HG03521 (cell line): ENCODE data around the gene ZNF33B.
A peak's percentile ranks its signal among the peaks of the same experiment; 100 is the strongest.
"Not testable (repeated sequence)": the region's sequence is repeated elsewhere in the genome, so short reads cannot be mapped to it uniquely, and the experiment has no call there.

Source experiments
- ATAC-seq: cut with Tn5 transposase; IDR thresholded peaks from one replicate; pipeline ENCODE4 v1.9.1; 2021; ENCODE audit warnings: mild to moderate bottlenecking, moderate library complexity; ENCODE audit not compliant: unreplicated experiment

ZNF33B gene

DNA sequence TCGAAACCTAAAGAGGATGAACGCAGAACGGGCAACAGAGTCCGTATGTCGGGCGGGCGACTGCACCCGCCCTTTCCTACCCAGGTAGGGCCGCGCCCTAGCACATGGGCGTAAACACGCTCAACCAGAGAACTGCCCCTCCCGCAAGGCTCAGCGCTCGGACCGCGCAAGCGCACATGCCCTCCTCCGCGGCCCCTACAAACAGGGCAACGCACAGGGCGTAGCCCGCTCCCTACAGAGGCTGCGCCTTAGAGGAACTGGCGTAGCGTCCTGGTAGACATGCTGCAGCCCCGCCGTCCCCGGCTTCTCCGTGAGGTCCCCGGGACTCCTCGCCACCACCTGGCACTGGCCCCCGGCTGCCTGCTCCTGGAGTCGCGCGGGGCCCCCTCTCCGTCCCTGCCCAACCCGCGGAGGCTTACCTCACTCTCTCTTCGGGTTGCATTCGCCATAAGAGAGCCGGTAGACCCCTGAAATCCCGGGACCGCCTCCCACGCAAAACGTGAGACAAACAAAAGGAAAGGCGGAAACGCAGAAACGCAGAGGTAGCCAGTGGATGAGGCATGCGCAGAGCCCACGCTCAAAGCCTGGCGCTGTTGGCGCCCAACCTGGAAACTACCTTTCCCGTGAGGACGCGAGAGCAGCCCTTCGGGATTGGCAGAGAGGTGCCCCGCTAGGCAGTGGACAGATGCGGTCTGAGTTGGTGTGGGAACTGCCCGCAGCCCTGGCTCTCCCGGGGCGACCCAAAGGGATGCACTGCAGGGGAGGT is at the start of gene ZNF33B:
ZNF33B (minus strand) TSS at position 516 of the 766 bp plus-strand sequence. CDS start 1,642 bp downstream, outside the sequence.
- ATAC-seq = peak; percentile 95

GRCh38 chr10:42684517-42684916 is 46.1 kb upstream of the ZNF33B start:
- no peak for ATAC-seq

DNA sequence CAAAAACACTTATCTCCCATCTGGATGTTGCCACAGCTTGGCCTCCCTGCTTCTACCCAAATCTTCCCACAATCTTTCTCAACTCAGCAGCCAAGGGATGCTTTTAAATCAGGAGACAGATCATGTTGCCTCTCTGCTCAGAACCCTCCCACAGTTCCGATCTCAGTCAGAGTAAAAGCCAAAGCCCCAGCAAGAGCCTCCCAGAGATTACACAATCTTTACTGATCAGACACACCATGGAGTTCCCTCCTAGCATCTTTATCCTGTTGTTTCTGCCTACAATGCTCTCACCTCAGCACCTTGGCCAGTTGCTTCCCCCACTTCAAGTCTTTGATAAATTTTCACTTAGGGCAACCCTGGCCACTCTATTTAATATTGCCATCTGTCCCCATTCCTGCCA is 41.9 kb upstream of the ZNF33B start:
- ATAC-seq = no peak

DNA sequence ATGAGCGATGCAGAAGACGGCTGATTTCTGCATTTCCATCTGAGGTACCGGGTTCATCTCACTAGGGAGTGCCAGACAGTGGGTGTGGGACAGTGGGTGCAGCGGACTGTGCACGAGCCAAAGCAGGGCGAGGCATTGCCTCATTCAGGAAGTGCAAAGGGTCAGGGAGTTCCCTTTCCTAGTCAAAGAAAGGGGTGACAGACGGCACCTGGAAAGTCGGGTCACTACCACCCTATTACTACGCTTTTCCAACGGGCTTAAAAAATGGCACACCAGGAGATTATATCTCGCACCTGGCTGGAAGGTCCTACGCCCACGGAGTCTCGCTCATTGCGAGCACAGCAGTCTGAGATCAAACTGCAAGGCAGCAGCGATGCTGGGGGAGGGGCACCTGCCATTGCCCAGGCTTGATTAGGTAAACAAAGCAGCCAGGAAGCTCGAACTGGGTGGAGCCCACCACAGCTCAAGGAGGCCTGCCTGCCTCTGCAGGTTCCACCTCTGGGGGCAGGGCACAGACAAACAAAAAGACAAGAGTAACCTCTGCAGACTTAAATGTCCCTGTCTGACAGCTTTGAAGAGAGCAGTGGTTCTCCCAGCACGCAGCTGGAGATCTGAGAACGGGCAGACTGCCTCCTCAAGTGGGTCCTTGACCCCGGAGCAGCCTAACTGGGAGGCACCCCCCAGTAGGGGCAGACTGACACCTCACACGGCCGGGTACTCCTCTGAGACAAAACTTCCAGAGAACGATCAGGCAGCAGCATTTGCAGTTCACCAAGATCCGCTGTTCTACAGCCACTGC is 27.0 kb upstream of the ZNF33B start:
- ATAC-seq = not testable (repeated sequence)

DNA sequence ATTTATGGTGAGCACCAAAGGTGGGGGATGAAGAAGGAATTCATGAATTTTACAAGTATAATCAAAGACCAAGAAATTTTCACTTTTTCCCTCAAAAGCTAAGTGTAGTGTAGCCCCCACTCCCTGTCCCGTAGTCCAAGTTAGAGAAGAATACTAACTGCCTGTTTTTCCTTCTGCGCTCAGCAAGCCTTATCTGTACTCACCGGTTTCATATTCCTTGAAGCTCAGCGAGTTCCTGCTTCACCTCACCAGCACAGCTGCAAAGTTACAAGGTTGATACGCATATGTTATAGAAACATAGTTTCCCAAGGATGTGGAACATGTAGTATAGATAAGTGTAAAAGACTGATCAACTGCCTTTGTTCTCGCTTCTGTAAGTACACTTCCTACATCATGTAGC is 16.0 kb upstream of the ZNF33B start:
- no peak for ATAC-seq

DNA sequence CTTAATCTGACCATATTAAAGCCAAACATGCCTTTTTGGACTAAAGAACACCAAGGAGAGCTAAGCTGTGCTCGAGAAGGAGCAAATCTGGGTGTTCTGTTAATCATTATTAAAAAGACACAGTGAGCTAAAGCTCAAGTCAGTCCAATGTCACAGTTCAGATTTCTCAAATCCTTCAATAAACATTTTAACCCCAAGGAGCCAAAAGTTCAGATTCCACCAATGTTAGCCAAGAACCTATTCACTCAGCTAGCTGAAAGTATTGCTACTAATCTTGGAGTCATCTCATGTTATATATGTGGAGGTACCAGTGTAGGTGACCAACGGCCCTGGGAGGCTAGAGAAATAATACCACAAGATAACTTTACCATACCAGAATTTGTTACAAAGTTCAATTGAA is 14.5 kb upstream of the ZNF33B start:
- no peak for ATAC-seq

GRCh38 chr10:42650374-42650773 is 12.0 kb upstream of the ZNF33B start:
- ATAC-seq = no peak

DNA sequence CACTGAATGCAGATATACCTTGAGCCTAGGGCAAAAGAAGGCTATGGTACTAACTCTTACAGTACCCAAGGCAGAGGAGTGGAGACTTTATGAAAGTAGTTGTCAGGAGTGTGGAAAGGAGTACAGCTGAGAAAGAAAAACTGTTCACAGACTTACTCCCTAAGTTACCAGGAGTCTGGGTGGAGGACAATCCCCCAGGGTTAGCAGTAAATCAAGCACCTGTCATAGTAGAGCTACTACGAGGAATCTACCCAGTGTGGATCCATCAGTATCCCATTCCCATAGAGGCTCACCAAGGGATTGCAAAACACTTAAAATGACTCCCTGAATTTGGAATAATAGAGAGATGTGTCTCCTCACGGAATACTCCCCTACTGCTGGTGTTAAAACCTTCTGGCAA is 10.1 kb upstream of the ZNF33B start:
- ATAC-seq = no peak

DNA sequence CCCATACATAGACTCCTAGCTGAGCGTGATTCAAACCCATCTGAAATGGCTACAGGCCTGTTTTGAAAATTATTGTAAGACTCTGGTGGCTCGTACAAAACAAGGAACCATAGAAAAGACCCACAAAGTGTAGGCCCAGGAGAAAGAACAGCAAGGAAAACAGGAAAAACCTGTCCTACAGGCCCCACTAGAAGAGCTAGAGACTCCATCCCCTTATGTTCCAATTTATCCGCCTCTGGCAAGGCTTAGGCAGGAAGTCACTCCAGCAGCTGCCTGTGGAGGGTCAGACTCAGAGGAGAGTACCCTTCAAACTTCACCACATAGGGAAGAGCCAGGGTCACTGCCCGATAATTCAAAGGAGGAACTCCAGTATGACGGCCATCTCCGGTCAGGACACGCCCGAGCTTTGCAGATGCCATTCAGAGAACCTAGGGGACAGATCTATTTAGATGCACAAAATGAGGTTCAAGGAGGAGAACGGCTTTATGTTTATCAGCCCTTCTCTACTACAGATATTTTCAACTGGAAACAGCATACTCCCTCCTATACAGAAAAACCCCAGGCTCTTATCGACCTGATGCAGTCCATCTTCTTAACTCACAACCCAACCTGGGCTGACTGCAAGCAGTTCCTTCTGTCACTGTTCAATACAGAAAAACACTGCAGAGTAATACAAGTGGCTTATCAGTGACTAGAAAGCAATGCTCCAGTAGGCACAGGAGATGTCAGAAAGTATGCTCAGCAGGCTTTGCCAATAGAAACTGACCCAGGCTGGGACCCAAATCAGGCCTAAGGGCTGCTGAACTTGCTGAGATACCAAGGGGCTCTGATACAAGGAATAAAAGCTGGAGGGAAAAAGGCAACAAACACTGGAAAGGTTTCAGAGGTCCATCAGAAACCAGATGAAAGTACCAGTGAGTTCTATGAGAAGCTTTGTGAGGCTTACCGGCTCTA is 8.6 kb upstream of the ZNF33B start:
- ATAC-seq = no peak

- ATAC-seq = no peak
Observed at GRCh38 chr10:42646214-42646613, 7.8 kb upstream of the ZNF33B start.

- ATAC-seq = no peak
Observed at GRCh38 chr10:42645516-42645915, 7.1 kb upstream of the ZNF33B start.

- ATAC-seq = no peak
Observed at GRCh38 chr10:42645103-42645502, 6.7 kb upstream of the ZNF33B start.

- ATAC-seq = no peak
Observed at GRCh38 chr10:42640610-42641229, 2.4 kb upstream of the ZNF33B start.

- ATAC-seq = no peak
Observed at GRCh38 chr10:42638821-42639270, 476 bp upstream of the ZNF33B start.

GRCh38 chr10:42637648-42638054 is 719 bp downstream of the ZNF33B start:
- no peak for ATAC-seq

- no peak for ATAC-seq
Observed at GRCh38 chr10:42637142-42637541, 1.2 kb downstream of the ZNF33B start.

- ATAC-seq = no peak
Observed at GRCh38 chr10:42635098-42635497, 3.3 kb downstream of the ZNF33B start.

DNA sequence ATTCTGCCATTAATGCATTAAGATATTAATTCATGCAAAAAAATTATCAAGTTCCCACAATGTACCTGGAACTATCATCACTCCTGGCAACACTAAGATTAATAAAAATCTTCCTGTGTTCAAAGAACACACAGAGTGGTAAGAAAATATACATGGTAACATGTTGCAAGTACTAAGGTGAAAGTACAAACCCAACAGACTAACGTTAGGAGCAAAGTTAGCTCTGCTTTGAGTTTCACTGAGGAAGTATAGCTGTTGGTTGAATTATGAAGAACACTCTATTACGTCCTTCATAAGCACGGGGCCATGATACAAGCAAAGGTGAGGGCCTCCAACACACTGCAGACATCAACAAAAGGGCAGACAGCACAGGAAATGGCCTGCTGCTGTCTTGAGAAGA is 5.8 kb downstream of the ZNF33B start:
- ATAC-seq = no peak

DNA sequence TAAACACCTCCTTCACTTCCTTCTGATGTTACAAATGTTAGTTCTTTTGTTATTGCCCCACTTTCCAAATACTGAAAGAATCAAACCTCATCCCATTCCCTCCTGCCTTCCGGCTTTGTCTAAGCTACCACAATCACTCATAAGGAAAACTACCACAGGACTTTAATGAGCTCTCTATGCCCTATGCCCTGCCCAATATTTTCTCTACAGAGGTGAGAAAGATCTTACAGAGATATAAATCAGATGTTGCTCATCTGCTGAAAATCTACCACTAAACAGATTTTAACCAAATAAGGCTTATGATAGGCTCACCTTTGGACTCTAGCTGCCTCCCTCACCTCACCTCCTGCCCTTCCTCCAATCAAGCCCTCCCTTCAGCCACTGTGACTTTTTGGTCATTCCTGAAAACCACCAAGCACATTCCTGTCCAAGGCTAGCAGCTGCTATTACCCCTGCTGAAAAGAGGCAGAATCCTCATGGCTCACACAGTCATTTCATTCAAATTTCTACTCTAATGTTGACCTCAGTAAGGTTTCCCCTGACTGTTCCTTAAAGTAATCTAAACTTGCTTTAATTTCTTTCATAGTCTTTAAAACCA is 7.7 kb downstream of the ZNF33B start:
- ATAC-seq = no peak

DNA sequence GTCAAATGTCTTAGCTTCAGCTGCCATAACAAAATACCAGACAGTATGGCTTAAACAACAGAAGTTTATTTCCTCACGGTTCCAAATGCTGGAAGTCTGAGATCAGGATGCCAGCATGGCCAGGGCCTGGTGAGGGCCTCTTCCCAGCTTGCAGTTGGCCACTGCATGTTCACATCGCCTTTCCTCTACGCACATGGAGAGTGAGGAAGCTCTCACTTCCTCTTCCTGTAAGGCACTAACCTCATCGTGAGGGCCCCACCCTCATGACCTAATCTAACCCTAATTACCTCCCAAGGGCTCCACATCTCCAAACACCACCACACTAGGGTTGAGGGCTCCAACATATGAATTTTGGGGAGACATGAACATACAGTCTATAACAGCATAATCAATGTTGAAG is 14.4 kb downstream of the ZNF33B start:
- no peak for ATAC-seq
